Umbilical cord (tissue), 2 donors: ENCODE measurements around the gene SERPINA12. TPM values are rescaled to one million over a fixed set of nuclear protein-coding genes. Genes with fewer than 3 reads are reported as not detected.
A peak's percentile ranks its signal among the peaks of the same experiment; 100 is the strongest.
"Not testable (repeated sequence)": the region's sequence is repeated elsewhere in the genome, so short reads cannot be mapped to it uniquely, and the experiment has no call there.

Source experiments
- DNase-seq: peaks from one replicate; pipeline ENCODE4 v3.0.0-alpha.2; 2015; ENCODE audit warnings: low spot score
- total RNA-seq: library from RNA; depleted of rRNA; stranded (reverse); fragments of >200 nt; gene quantifications from one replicate; pipeline ENCODE4 v1.2.3, GENCODE V29; 2014; ENCODE audit warnings: low replicate concordance; ENCODE audit not compliant: insufficient read depth

Gene SERPINA12
- total RNA-seq, 1 donor from 2014 or later: not detected

GRCh38 chr14:94494085-94494484 is 15.2 kb downstream of the SERPINA12 start:
- DNase-seq: no peak

- no peak for DNase-seq
Observed at GRCh38 chr14:94491511-94491910, 17.8 kb downstream of the SERPINA12 start.

- DNase-seq: no peak
Observed at GRCh38 chr14:94489336-94489735, 19.9 kb downstream of the SERPINA12 start.

- no peak for DNase-seq
Observed at GRCh38 chr14:94486883-94487282, 22.4 kb downstream of the SERPINA12 start.

- DNase-seq: peak; percentile 49
Observed at GRCh38 chr14:94485944-94486841, 23.1 kb downstream of the SERPINA12 start.

- DNase-seq: no peak
Observed at GRCh38 chr14:94484481-94484880, 24.8 kb downstream of the SERPINA12 start.

- no peak for DNase-seq
Observed at GRCh38 chr14:94483729-94484275, 25.5 kb downstream of the SERPINA12 start.

- no peak for DNase-seq
Observed at GRCh38 chr14:94483071-94483451, 26.2 kb downstream of the SERPINA12 start.

- DNase-seq: not testable (repeated sequence)
Observed at GRCh38 chr14:94482132-94483070, 26.9 kb downstream of the SERPINA12 start.

- no peak for DNase-seq
Observed at GRCh38 chr14:94481468-94482131, 27.7 kb downstream of the SERPINA12 start.

- DNase-seq: no peak
Observed at GRCh38 chr14:94480809-94481208, 28.5 kb downstream of the SERPINA12 start.

GRCh38 chr14:94478420-94478819 is 30.8 kb downstream of the SERPINA12 start:
- no peak for DNase-seq

- no peak for DNase-seq
Observed at GRCh38 chr14:94476023-94476422, 33.2 kb downstream of the SERPINA12 start, which contains the start of gene SERPINA9. Gene SERPINA9 (minus strand): TSS chr14:94476197. CDS start chr14:94469840, 6,357 bp downstream.

GRCh38 chr14:94474581-94475031 is 34.7 kb downstream of the SERPINA12 start:
- DNase-seq: no peak

- no peak for DNase-seq
Observed at GRCh38 chr14:94473666-94474410, 35.4 kb downstream of the SERPINA12 start.

GRCh38 chr14:94472842-94473241 is 36.4 kb downstream of the SERPINA12 start:
- no peak for DNase-seq

- no peak for DNase-seq
Observed at GRCh38 chr14:94471045-94471444, 38.2 kb downstream of the SERPINA12 start.

- no peak for DNase-seq
Observed at GRCh38 chr14:94470311-94470710, 39.0 kb downstream of the SERPINA12 start.

- no peak for DNase-seq
Observed at GRCh38 chr14:94469261-94469660, 40.0 kb downstream of the SERPINA12 start.

GRCh38 chr14:94467728-94468520 is 41.3 kb downstream of the SERPINA12 start:
- no peak for DNase-seq
